Measurements from ENCODE around the gene RFT1.
A peak's percentile ranks its signal among the peaks of the same experiment; 100 is the strongest.

RFT1 gene, protein sequence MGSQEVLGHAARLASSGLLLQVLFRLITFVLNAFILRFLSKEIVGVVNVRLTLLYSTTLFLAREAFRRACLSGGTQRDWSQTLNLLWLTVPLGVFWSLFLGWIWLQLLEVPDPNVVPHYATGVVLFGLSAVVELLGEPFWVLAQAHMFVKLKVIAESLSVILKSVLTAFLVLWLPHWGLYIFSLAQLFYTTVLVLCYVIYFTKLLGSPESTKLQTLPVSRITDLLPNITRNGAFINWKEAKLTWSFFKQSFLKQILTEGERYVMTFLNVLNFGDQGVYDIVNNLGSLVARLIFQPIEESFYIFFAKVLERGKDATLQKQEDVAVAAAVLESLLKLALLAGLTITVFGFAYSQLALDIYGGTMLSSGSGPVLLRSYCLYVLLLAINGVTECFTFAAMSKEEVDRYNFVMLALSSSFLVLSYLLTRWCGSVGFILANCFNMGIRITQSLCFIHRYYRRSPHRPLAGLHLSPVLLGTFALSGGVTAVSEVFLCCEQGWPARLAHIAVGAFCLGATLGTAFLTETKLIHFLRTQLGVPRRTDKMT

DNA sequence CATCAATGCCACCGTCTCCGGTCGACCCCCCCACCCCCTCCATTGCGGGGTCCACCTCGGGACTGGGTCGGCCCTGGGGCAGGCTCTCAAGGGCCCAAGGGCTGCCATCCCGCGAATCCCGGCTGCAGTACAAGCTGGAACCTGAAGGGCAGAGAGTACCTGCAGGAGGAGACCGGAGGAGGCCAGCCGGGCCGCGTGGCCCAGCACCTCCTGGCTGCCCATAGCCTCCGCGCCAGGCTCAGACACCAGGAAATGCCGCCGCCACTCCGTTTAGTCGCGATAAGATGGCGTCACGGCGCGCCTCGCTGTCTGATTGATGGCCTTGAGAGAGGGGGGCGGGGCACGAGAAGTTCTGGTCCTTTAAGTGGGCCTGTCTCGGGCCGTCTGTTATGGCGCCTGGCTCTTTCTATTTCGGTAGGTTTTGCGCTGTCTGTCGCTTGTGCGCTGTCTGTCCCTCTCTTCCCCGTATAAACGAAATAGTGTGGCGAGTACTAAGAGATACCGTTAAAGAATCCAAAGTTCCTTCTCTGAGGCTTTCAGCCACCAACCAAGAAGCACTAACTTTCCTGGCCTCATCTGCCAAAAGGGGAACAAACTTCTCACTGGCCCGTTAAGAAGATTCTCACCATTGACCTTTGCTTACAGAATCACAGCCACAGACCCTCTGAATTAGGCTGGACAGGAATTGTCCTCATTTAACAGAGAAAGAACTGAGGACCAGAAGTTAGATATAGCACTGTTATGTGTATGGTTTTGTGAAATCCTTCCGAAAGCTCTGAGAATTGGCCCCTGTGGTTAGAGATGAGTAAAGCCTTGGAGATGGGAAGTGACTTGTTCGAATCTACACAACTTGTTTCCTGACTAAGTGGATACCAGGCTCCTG lies at the start of gene RFT1:
Gene RFT1, minus strand, starts transcription at position 257 of the 883 bp plus-strand sequence. Its CDS starts 35 bp downstream, at position 222.
- in situ Hi-C loops (cut with HindIII; ENCODE audit: low pct_unique_long_range_greater_than_20kb, low sequenced_read_pairs), result no loop called here
- DNase-seq (ENCODE audit: low read depth in 1 of 2, low spot score in 1 of 2), result peak; percentile 42 to 96
- no peak for TF ChIP-seq JUND (IDR thresholded peaks at IDR 0.05; ENCODE audit: low read depth)

DNA sequence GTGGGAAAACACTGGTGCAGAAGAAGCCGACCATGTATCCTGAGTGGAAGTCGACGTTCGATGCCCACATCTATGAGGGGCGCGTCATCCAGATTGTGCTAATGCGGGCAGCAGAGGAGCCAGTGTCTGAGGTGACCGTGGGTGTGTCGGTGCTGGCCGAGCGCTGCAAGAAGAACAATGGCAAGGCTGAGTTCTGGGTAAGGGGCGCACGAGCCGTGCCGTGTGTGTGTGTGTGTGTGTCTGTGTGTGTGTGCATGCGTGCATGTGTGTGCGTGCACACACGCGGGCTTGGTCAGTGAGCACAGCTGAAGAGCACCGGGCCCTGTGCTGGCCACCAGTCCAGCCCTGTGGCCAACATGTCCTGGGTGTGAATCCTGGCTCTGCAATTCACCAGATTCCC lies 49.3 kb upstream of the RFT1 start:
- in situ Hi-C loops (cut with HindIII; ENCODE audit: low pct_unique_long_range_greater_than_20kb, low sequenced_read_pairs), result no loop called here
- DNase-seq (ENCODE audit: low read depth in 1 of 2, low spot score in 1 of 2), result no peak

DNA sequence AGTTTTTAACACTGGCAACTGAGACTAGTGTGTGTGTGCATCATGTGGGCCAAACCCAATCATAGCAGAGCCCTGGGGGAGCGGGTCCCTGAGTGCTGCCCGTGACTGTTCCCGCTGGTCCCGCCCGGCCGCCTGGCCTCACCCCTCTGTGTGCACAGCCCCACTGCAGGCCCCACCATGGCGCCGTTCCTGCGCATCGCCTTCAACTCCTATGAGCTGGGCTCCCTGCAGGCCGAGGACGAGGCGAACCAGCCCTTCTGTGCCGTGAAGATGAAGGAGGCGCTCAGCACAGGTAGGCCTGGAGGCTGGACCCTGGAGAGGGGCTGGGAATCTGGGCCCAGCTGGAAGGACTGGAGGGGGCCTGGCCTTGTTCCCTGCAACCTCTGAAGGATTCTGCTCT lies 48.0 kb upstream of the RFT1 start:
- in situ Hi-C loops (cut with HindIII; ENCODE audit: low pct_unique_long_range_greater_than_20kb, low sequenced_read_pairs), result no loop called here
- DNase-seq (ENCODE audit: low read depth in 1 of 2, low spot score in 1 of 2), result no peak

More for the DNA sequence above, 49.3 kb upstream of the RFT1 start:
- no peak for TF ChIP-seq JUND (IDR thresholded peaks at IDR 0.05; ENCODE audit: low read depth)

DNA sequence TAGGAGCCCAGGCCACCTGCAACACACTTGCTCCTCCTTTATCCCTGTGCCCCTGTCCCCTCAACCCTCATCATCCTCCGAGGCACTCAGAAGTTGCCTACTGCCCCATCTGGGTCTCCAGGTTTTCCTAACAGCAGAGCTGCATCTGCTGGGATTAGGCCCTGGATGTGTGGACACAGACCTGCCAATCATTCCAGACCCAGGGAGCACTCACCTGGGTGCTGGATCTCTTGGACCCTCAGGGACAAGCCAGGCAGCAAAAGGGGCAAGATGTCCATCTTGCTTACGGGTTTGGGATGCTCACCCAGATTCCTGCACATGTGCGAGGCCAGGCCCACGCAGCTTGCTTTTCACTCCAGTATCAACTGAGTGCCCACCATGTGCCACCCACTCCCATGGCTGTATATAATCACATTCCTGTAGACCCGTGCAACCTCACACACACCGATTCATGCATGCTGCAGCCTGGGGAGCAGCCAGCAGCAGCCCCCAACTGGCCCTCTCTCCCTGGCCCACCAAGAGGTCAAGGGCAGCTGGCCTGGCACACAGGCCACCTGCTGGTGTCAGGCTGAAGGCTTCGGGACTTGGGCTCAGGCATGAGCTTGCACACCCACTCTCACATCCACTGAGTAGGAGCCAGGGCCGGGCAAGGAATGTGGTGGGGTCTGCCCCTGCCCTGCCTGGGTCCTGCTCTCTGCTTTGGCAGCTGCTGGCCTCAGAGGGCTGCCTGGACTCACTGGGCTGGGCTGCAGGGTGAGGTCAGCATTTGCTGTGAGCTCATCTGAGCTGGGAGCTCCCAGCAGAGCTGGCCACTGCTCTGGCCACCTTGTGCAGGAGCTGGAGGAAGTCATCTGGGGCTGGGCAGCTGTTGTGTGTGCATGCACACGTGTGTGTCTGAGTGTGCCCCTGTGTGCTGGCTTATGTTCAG lies 45.6 kb upstream of the RFT1 start:
- no peak for DNase-seq (ENCODE audit: low read depth in 1 of 2, low spot score in 1 of 2)
- TF ChIP-seq JUND (IDR thresholded peaks at IDR 0.05; ENCODE audit: low read depth), result no peak
- in situ Hi-C loops (cut with HindIII; ENCODE audit: low pct_unique_long_range_greater_than_20kb, low sequenced_read_pairs), result no loop called here

More for the DNA sequence above, 48.0 kb upstream of the RFT1 start:
- no peak for TF ChIP-seq JUND (IDR thresholded peaks at IDR 0.05; ENCODE audit: low read depth)

DNA sequence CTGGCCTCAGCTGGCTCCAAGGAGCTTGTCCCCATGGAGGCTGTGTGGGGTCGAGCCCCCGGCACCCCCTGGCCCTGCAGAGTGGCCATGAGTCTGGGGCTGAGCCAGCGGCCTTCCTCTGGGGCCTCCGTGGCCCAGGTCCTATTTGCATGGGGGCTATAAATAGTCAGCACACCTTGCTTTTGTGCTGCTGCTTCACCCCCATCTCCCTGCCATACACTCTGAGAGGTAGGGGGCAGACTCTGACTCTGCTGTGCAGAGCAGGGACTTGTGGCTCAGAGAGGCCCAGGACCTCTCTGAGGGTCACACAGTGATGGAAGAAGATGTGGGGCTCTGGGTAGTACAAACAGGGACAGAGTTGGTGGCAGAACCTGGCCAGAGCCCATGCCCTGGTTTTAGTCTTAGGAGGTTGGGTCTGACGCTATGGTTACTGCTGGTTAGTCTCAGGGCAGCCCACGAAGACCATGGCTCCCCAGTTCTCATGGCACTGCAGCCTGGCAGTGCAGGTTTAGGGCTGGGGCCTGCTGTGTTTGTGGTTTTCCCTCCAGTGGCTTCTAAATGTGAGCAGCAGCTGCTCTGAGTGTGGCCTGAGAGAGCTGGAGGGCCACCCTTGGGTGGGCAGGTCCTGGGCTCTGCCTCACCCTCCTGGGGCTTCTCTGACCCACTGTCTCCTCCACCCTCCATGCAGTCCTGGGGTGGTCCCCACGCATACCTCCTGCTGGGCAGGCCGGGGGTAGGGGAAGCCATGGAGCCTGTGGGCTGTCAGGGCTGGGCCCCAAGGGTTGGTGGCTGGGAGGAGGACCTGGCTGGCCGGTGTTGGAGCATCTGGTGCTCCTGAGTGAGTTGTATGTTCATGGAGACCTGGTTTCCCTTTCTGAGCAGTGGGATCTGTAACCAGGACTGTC lies 44.4 kb upstream of the RFT1 start:
- DNase-seq (ENCODE audit: low read depth in 1 of 2, low spot score in 1 of 2), result no peak
- in situ Hi-C loops (cut with HindIII; ENCODE audit: low pct_unique_long_range_greater_than_20kb, low sequenced_read_pairs), result no loop called here
- TF ChIP-seq JUND (IDR thresholded peaks at IDR 0.05; ENCODE audit: low read depth), result no peak

DNA sequence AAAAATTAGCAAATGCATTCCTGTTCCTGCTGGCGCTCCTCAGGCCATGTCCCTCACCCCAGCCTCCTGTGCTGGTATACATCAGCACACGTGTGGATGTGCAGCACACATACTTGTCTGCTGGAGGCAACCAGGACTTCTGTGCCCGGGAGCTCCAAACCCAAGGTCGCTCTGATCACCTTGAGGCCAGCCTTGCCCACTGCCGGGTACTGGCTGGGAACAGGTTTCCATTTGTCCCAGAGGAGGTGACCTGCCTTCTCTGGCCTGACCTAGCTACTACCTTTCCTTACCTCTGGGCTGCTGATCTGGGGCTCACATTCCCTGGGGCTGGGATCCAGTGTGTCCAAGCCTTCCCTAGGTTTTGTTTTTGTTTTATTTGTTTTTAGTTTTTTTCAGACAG lies 42.9 kb upstream of the RFT1 start:
- DNase-seq (ENCODE audit: low read depth in 1 of 2, low spot score in 1 of 2), result no peak
- TF ChIP-seq JUND (IDR thresholded peaks at IDR 0.05; ENCODE audit: low read depth), result no peak
- in situ Hi-C loops (cut with HindIII; ENCODE audit: low pct_unique_long_range_greater_than_20kb, low sequenced_read_pairs), result no loop called here

DNA sequence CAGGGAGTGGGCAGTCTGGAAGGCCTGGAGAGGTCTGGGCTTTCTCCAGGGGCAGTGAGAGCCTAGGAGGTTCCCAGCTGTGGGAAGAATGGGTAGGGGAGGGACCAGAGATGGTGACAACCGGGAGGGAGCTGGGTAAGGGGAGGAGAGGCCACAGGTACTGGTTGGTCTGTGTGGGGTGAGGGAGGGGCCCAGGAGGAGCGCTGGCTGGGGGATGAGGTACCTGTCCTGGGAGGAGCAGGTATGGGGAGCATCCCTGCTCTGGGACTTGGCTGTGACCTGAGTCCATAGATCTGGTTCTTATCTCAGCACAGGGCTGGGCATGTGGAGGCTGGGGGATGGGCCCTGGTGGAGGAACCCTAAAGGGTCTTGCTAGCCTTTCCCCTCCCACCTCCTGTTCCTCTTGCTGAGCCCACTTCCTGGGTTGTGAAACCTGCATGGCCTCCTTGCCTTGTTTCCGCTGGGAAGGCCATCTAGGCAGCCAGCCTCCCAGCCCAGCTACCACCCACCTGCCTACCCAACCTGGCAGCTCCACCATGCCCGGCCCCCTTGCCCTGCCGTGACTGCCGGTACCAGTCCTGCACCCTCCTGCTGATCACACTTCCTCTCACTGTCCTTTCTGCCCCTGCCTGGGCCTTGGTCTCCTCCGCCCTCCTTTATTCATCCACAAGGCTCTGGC lies 41.7 kb upstream of the RFT1 start:
- no peak for TF ChIP-seq JUND (IDR thresholded peaks at IDR 0.05; ENCODE audit: low read depth)
- in situ Hi-C loops (cut with HindIII; ENCODE audit: low pct_unique_long_range_greater_than_20kb, low sequenced_read_pairs), result no loop called here
- DNase-seq (ENCODE audit: low read depth in 1 of 2, low spot score in 1 of 2), result no peak

DNA sequence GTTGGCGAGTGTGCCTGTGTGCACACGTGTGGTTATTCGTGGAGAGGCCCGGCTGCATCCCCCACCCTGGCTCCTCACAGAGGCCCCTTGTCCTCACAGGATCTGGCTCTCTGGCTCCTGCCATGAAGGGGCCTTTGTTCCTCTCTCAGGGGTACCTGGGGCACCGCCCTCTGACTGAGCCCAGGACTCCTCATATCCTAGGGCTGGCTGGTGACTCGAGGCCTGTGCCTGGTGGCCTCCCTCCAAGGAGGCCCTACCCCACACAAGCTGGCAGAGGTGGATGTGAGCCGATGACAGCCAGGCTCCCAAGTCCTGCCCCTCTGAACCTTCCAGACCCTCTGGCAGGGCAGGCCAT lies 40.8 kb upstream of the RFT1 start:
- in situ Hi-C loops (cut with HindIII; ENCODE audit: low pct_unique_long_range_greater_than_20kb, low sequenced_read_pairs), result no loop called here
- DNase-seq (ENCODE audit: low read depth in 1 of 2, low spot score in 1 of 2), result no peak
- no peak for TF ChIP-seq JUND (IDR thresholded peaks at IDR 0.05; ENCODE audit: low read depth)

DNA sequence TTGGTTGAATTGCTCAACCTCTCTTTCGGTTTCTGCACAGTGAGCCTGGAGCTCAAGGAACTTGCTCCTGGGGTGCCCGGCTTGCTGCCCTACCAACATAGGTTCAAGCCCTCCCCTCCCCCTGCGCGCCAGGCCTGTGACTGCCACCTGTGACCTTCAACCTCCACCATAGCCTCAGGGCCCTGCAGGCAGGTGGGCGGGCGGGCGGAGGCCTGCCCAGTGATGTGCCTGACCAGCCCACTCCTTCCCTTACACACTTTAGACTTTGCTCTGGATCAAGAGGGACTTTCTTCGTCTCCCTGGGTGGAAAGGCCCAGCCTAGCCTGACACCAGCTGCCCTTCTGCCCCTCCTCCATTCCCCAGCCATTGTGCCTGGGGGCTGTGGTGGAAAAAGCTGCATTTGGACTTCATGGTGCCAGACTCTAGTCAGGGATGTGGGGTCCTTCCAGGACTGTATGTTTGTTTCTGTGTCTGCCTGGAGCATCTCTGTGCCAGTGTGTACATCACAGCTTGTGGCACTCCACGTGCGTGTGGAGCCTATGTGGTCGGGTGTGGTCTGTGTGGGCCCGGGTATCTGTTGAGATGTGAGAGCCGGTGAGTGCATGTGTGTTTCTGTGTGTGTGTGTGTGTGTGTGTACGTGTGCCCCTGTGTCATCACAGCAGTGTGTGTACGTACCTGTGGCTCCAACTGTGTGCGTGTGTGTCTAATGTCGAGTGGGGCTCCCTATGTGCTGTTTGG lies 40.3 kb upstream of the RFT1 start:
- DNase-seq (ENCODE audit: low read depth in 1 of 2, low spot score in 1 of 2), result no peak
- in situ Hi-C loops (cut with HindIII; ENCODE audit: low pct_unique_long_range_greater_than_20kb, low sequenced_read_pairs), result no loop called here
- no peak for TF ChIP-seq JUND (IDR thresholded peaks at IDR 0.05; ENCODE audit: low read depth)

DNA sequence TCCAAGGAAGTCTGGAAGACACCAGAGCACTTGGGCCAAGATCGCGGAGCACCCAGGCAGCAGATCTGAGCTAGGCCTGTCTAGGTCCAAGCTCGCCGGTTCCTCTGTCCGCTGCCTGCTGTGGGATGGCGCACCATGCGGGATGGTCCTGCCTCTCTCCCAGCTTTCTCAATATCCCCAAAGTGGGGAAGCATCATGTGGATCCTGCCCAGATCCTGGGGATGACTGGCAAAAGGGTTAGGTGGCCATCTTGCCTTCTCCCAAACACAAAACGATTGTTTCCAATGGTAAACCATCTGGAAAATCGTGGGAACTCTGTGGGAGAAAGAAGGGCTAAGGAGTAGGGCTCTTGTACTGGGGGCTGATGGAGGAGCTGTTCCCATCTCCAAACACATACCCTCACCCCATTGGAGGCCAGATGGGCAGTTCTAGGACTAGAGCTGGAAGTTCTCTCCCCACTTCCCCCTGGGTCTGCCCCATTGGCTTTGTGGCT lies 39.6 kb upstream of the RFT1 start:
- in situ Hi-C loops (cut with HindIII; ENCODE audit: low pct_unique_long_range_greater_than_20kb, low sequenced_read_pairs), result no loop called here
- no peak for DNase-seq (ENCODE audit: low read depth in 1 of 2, low spot score in 1 of 2)
- TF ChIP-seq JUND (IDR thresholded peaks at IDR 0.05; ENCODE audit: low read depth), result no peak
